Kidney (tissue), 22 donors: ENCODE measurements around the gene MRPS10. TPM values are rescaled to one million over a fixed set of nuclear protein-coding genes. Genes with fewer than 3 reads are reported as not detected.

Experiments
- DNase-seq, 5 donors: peaks; one replicate each; pipeline ENCODE4 v3.0.0-alpha.2; 2013 to 2020
- FAIRE-seq: peaks from 2 replicates; lab custom pipeline; 2012; peaks lifted over from hg19 to GRCh38; lab: Jason Lieb, UNC
- H3K27ac ChIP-seq, 2 donors: one replicate each; pipeline ENCODE4 v1.7.0; 2013; ENCODE audit warnings: low read depth in 2 of 2, low read length in 2 of 2, inconsistent platforms in 1 of 2
- H3K27me3 ChIP-seq: one replicate; pipeline ENCODE4 v1.7.1; 2013; ENCODE audit warnings: low read length, inconsistent platforms; ENCODE audit not compliant: control insufficient read depth, insufficient read depth
- H3K36me3 ChIP-seq, 3 donors: one replicate each; pipeline versions ENCODE4 v1.7.0 to v1.7.1; 2013; ENCODE audit warnings: low read length in 3 of 3, control low read depth in 1 of 3, inconsistent platforms in 1 of 3; ENCODE audit not compliant: insufficient read depth in 3 of 3, control insufficient read depth in 2 of 3
- H3K4me1 ChIP-seq, 3 donors: one replicate each; pipeline versions ENCODE4 v1.7.0 to v1.7.1; 2013; ENCODE audit warnings: low read length in 3 of 3, inconsistent platforms in 1 of 3, low read depth in 1 of 3; ENCODE audit not compliant: control insufficient read depth in 2 of 3, insufficient read depth in 2 of 3
- H3K4me3 ChIP-seq, 3 donors: one replicate each; pipeline versions ENCODE4 v1.7.0 to v1.8.1; 2013; ENCODE audit warnings: low read length in 3 of 3, control low read depth in 1 of 3, inconsistent platforms in 1 of 3
- H3K9ac ChIP-seq, 3 donors: one replicate each; pipeline versions ENCODE4 v1.7.0 to v1.7.1; 2013; ENCODE audit warnings: low read length in 3 of 3, control low read depth in 1 of 3, inconsistent platforms in 1 of 3
- H3K9me3 ChIP-seq, 3 donors: one replicate each; pipeline versions ENCODE4 v1.7.0 to v1.7.1; 2013; ENCODE audit warnings: low read length in 3 of 3, control low read depth in 1 of 3, inconsistent platforms in 1 of 3; ENCODE audit not compliant: control insufficient read depth in 2 of 3, insufficient read depth in 1 of 3
- CTCF ChIP-seq: IDR thresholded peaks from 3 replicates; pipeline ENCODE4 v1.5.1; 2012; ENCODE audit warnings: mild to moderate bottlenecking, moderate library complexity, borderline replicate concordance; ENCODE audit not compliant: insufficient read depth; ENCODE audit errors: extremely low read depth
- intact Hi-C: fragments of 100-400 bp; cut with DNase I; formaldehyde crosslinking; loops from one replicate; pipeline ENCODE4 v1.11.1; 2022
- long read RNA-seq, 10 donors: library from polyadenylated mRNA in 1 of 10; unstranded in 1 of 10; transcript quantifications; one replicate each; pipeline ENCODE4 v2.0.0 and lab custom pipeline, GENCODE V29; 2021 to 2026
- polyA plus RNA-seq: library from polyadenylated mRNA; stranded (reverse); fragments of 350-450 nt; fragmentation: Illumina TruSeq; extraction: RNeasy Lipid Tissue Mini Kit (QIAGEN cat#74804); gene quantifications from one replicate; pipeline ENCODE4 v1.2.3, GENCODE V29; 2014; ENCODE audit warnings: low read depth, low replicate concordance; ENCODE audit not compliant: insufficient read depth
- total RNA-seq: library from RNA; stranded (reverse); fragmentation: NEBNext Ultra II Directional; extraction: Animal tissue kit (Norgen Biotek cat#: 25700); gene quantifications from one replicate; pipeline ENCODE4 v1.2.1, GENCODE V29; 2021
- donor health status: control.
- donor health status: control.
- donor health status: control.
- donor health status: control.
- donor health status: control.
- donor health status: DM: yes; HTN: yes; CAD: no.
- donor health status: Normal renal cell carcinoma (clear cell type).

MRPS10 gene
- total RNA-seq, result 28.0 TPM
- polyA plus RNA-seq, result 39.6 TPM
- long read RNA-seq, donor 1, transcript MRPS10-201 (7 exons, 2,110 nt), result major isoform, 11 of 11 reads
- long read RNA-seq, donor 1, partial matches to known transcripts, result 0 of 11 reads
- long read RNA-seq, donor 1, other reads (novel, unspliced or antisense), result 0 of 11 reads
- long read RNA-seq, donor 2, transcript MRPS10-201 (7 exons, 2,110 nt), result major isoform, 9 of 15 reads
- long read RNA-seq, donor 2, partial matches to known transcripts, result 6 of 15 reads
- long read RNA-seq, donor 2, other reads (novel, unspliced or antisense), result 0 of 15 reads
- long read RNA-seq, donor 3, transcript MRPS10-201 (7 exons, 2,110 nt), result major isoform, 10 of 10 reads
- long read RNA-seq, donor 3, partial matches to known transcripts, result 0 of 10 reads
- long read RNA-seq, donor 3, other reads (novel, unspliced or antisense), result 0 of 10 reads
- long read RNA-seq, donor 4, transcript MRPS10-201 (7 exons, 2,110 nt), result major isoform, 20 of 20 reads
- long read RNA-seq, donor 4, partial matches to known transcripts, result 0 of 20 reads
- long read RNA-seq, donor 4, other reads (novel, unspliced or antisense), result 0 of 20 reads
- long read RNA-seq, donor 5, partial matches to known transcripts, result 0 of 1 reads
- long read RNA-seq, donor 5, other reads (novel, unspliced or antisense), result 0 of 1 reads
- long read RNA-seq, donor 6, transcript MRPS10-201 (7 exons, 2,110 nt), result major isoform, 16 of 22 reads
- long read RNA-seq, donor 6, partial matches to known transcripts, result 6 of 22 reads
- long read RNA-seq, donor 6, other reads (novel, unspliced or antisense), result 0 of 22 reads
- long read RNA-seq, donor 7, transcript MRPS10-201 (7 exons, 2,110 nt), result major isoform, 27 of 36 reads
- long read RNA-seq, donor 7, partial matches to known transcripts, result 7 of 36 reads
- long read RNA-seq, donor 7, other reads (novel, unspliced or antisense), result 2 of 36 reads
- long read RNA-seq, donor 8, transcript MRPS10-201 (7 exons, 2,110 nt), result major isoform, 13 of 13 reads
- long read RNA-seq, donor 8, partial matches to known transcripts, result 0 of 13 reads
- long read RNA-seq, donor 8, other reads (novel, unspliced or antisense), result 0 of 13 reads
- long read RNA-seq, donor 9, transcript MRPS10-201 (7 exons, 2,110 nt), result major isoform, 5 of 5 reads
- long read RNA-seq, donor 9, partial matches to known transcripts, result 0 of 5 reads
- long read RNA-seq, donor 9, other reads (novel, unspliced or antisense), result 0 of 5 reads
- long read RNA-seq, donor 10, transcript MRPS10-201 (7 exons, 2,110 nt), result major isoform, 7 of 7 reads
- long read RNA-seq, donor 10, partial matches to known transcripts, result 0 of 7 reads
- long read RNA-seq, donor 10, other reads (novel, unspliced or antisense), result 0 of 7 reads

- H3K36me3 ChIP-seq, result peaks cover 0 to 11% (median 2%) of the 10 kb centered on the region in 3 donors
- no peak for TF ChIP-seq CTCF
- H3K9me3 ChIP-seq, result no peaks in the 10 kb centered on the region
- H3K9ac ChIP-seq, result peak within 1 kb of the TSS; percentile 82 to 95 (median 83)
- H3K27me3 ChIP-seq, result no peaks in the 10 kb centered on the region
- no peak within 1 kb of the TSS for H3K27ac ChIP-seq
- peaks cover 0 to 6% (median 3%) of the 10 kb centered on the region in 3 donors for H3K4me1 ChIP-seq
- H3K4me3 ChIP-seq, result peak within 1 kb of the TSS; percentile 85 to 99 (median 95)
- intact Hi-C loops, result no loop called here
- FAIRE-seq (peak; percentile 72), DNase-seq (peak; percentile 95 to 98 (median 96))
These were observed at the start of gene MRPS10 for GRCh38 chr6:42217519-42218367. Gene MRPS10 (minus strand): TSS chr6:42217861. CDS start chr6:42217849, 12 bp downstream.

- DNase-seq (no peak), FAIRE-seq (no peak)
- Histone ChIP-seq H3K27me3 (no peaks in the 10 kb centered on the region), H3K27ac (no peak overlapping the region), H3K9ac (no peak overlapping the region), H3K36me3 (peaks cover 0 to 11% (median 0%) of the 10 kb centered on the region in 3 donors), H3K4me1 (peaks cover 0 to 4% (median 0%) of the 10 kb centered on the region in 3 donors), H3K4me3 (no peak overlapping the region), H3K9me3 (no peaks in the 10 kb centered on the region)
- TF ChIP-seq CTCF, result no peak
- intact Hi-C loops, result no loop called here
These were observed 48.9 kb upstream of the MRPS10 start for GRCh38 chr6:42266538-42266937.
